Measurements from ENCODE around the gene OR2T1.
"Not testable (repeated sequence)": the region's sequence is repeated elsewhere in the genome, so short reads cannot be mapped to it uniquely, and the experiment has no call there.

OR2T1 gene

DNA sequence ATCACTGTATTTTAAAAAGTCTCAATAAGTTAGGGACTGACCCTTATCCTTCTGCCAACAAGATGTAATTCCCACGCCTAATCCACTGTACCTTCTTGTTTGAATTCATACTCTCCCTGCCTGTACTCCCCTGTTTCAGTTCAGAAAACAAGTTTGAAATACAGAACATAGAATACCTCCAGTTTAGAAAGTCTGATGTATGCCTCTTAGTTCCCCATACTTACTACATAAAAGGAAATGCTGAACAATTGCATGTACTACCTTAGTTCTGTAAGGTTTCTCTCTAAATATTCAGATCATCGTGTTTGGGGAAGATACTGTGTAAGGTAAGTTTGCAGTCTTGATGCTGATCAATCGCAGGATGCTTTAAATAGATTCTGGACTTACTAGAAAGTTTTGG, 33.5 kb downstream of the OR2T1 start:
- FAIRE-seq: not testable (repeated sequence)

DNA sequence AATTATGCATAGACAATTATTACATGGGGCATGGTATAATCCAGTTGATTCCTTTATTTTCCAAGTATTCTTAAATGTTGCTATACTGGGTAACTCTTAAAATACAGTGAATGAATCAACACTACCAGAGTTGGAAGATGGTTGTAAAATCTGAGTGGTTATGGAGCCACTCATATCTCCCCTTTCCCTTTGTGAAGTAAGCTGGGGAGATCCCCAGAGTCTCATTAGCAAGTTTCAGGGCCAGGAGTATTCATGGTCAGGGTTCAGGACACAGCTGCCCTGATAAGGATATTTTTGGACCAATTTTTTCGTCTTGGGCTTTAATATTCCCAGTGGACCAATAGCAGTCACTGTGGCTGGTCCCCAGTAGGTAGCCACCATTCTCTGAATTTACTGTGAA, 35.8 kb downstream of the OR2T1 start:
- not testable (repeated sequence) for FAIRE-seq

DNA sequence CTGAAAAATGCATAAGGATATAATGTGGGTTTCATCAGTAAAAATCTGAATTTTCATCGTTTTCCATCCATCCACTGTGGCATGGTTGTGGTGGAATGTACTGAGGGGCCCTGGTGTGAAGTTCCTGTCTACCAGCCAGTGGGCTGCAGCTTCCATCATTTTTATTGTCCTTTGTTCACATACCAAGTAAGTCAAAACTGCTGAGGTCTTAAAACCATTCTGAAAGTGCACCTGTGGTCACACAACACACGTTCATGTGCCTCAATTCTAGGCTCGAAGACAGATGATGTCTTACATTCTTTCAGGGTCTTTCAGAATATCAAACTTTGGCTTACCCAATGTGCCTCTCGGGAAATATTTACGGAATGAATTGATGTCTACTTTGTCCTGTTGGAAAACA, 36.4 kb downstream of the OR2T1 start:
- FAIRE-seq: not testable (repeated sequence)

DNA sequence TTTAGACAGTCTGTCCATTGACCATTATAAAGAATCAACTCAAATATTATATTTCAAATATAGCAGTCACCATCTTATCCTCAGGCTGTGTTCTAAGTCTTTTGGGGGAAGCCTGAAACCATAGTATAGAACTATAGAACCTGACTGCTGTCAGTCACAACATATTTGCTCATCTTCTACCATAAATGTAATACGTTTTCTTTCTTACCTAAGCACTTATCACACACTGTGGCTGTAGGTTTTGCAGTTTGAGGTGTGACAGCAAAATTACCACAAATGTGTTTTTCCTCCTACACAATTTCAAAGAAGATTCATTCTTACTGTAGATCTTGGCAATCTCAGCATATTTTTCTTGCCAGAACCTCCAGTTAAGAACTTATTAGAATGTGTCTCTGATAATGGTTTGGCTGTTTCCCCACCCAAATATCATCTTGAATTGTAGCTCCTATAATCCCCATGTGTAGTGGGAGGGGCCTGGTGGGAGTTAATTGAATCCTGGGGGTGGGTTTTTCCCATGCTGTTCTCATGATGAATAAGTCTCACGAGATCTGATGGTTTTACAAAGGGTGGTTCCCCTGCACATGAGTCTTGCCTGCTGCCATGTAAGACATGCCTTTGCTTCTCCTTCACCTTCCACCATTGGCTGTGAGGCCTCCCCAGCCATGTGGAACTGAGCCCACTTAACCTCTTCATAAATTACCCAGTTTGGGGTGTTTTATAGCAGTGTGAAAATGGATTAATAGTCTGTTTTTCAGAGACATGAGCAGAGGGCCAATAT, 39.8 kb downstream of the OR2T1 start:
- FAIRE-seq: not testable (repeated sequence)

DNA sequence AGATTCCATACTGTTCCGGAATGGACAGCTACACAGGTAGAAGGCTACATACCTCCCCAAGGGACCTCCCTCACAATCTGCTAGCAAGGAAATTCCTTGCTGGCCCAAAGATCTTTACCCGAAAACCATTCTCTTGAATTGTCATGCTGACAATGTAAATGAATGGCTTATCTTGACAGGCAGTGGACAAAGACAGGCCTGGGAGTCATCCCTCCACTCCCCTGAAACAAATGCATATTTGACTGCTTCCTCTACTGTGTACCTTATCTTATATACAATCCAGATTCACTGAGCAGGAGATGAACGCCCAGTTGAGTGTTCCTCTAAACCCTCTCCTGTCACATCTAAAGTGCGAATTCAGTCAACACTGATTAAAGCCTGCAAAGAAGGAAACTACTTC, 41.8 kb downstream of the OR2T1 start:
- FAIRE-seq: not testable (repeated sequence)

DNA sequence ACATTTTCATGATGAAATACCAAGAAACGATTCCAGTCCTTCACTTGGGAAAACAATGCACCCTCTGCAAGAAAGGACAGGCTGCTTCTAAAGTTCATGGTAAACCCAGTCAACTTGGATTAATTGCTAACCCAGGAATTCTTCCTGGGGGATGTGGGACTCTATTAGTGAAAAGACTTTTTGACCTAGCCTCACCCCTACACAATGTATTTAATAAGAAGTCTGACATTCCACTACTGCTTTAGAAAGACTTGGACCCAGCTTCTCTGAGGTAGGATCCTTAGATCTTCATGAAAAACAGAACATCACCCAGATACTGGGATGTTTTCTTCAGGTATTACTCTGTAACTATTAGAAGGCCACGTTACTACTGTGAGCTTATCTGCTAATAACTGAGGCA, 42.6 kb downstream of the OR2T1 start, which contains the start of gene OR2T2:
TSS of gene OR2T2 (plus strand) at position 239 of the 400 bp plus-strand sequence. CDS start 7,161 bp downstream, outside the sequence.
- FAIRE-seq: not testable (repeated sequence)

DNA sequence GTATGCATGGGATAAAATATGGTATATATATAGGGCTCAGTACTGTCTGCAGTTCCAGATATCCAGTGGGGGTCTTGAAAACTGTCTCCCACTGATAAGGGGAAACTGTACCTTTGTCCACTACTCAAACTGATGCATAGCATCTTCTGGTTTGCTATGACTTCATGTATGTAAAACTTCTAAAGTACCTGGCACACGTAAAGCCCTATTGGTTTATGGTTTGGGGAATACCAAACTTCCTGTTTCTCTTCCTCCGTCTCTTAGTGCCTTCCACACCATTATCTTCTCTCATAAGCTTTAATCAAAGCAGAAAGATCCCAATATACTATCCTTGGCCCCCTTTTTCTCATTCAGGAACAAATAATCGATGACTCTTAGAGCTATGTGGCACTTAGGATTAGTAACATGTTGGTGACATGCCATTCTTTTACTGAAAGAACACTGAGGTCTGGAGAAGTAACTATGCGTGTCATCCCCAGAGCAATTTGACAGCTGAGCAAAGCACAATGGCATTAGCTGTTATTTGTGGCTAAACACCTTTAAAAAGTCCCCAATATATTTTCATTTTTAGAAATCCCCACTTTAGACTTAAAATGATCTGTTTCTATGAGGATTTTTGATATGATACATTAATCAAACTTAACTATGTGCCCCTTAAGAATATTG, 45.7 kb downstream of the OR2T1 start:
- FAIRE-seq: not testable (repeated sequence)

DNA sequence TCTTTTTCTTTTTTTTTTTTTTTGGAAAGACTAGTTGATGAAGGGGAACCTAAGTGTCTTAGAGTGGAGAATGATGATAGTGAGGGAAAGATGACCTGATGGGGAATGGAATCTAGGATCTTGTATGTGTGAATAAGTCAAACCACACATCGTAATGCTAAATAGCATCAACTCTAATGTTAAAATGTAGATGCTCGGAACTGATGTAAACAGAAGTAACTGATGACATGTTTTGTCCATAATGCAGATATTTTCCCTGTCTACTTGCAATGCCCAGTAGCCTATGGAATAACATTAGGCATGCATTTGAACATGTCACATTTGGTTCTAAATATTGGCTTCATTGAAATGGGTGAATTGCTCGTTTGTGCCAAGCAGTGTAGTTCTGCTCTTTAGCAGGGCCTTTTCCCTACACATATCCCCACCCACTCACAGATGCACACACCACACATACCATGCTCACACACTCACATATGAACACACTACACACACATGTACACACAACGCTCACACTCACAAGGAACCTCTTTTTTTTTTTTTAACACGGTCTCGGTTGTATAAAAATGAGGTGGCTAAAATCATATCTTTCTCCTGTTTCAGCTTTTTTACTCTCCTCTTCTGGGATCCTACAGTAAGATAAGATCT, 47.1 kb downstream of the OR2T1 start:
- not testable (repeated sequence) for FAIRE-seq

DNA sequence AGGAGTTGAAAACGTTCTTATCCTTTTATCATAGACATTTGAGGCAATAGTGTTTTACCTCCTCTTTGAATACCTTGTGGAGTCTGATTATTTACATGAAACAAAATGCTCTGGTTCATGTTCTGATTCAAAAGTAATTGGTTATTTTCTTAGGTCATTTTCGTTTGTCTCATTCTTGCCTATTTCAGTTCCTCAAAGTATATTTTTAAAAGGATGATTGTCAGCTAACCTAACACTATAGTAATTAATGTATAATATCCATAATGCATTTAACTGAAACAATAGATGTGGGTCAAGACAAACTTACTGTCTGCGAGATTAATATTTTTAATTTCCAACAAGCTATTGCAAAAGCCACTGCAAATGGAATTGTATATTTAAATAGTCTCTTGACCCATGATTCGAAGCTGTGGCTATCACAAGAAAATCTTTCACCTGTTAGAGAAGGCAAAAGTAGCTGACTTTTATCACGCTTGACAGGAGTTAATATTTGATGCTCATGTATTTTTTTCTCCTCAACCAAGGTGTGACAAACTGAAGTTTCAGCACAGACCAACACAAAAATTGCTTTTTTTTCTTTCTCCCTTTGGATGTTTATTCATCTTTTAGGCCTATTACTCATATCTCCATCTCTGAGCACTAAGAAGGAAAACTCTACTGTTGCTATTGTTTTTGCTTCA, 47.8 kb downstream of the OR2T1 start:
- not testable (repeated sequence) for FAIRE-seq

DNA sequence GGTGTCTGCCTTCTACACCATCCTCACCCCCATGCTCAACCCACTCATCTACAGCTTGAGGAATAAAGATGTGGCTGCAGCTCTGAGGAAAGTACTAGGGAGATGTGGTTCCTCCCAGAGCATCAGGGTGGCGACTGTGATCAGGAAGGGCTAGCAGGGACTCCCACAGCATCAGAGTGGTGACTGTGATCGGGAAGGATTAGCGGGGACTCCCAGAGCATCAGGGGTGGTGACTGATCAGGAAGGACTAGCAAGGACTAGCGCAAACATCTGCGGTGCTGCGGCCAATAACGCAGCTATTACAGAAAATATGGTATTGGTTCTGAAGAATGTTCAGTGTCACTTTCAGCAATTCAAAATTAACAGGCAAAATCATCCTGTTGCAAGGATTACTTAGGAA, 50.8 kb downstream of the OR2T1 start:
- not testable (repeated sequence) for FAIRE-seq

DNA sequence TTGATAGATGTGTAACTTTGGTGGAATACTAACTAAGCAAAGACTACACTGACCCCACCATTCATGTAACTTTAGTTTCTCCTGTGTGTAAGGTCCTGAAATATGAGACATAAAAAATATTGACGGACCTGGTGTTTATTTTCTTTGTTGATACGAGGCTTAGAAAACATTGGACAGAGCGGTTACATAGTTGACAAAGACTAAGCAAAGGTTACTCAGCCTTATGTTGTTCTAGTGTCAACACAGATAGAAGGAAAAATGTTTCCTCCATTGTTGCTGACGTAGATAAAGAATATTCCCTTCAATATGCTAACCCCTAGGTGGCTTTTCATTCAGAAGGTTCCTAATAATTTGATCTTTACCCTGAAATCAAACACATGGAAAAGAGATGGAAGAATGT, 52.2 kb downstream of the OR2T1 start:
- not testable (repeated sequence) for FAIRE-seq

DNA sequence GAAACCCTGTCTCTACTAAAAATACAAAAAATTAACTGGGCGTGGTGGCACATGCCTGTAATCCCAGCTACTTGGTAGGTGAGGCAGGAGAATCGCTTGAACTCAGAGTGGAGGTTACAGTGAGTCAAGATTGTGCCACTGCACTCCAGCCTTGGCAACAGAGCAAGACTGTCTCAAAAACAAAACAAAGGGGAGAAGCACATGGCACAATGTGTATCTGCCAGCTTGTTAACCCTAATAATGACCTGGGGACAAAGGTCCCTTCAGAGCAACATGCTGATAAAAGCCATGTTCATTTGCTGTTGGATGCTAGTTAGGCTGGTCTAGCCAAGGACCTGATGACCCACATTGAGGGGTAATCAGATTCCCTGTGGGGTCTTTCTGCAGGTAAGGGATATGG, 53.8 kb downstream of the OR2T1 start:
- not testable (repeated sequence) for FAIRE-seq
